ENCODE data around the gene CTXN2.

The CTXN2 gene

GRCh38 chr15:48191574-48192225 is at the start of gene CTXN2:
Gene CTXN2 (plus strand): TSS chr15:48191665. CDS start chr15:48201301, 9,636 bp downstream.
- Mint-ChIP-seq H3K36me3 (no peaks in the 10 kb centered on the region), H3K4me1 (ENCODE audit: low read depth) (peaks cover 8% of the 10 kb centered on the region), H3K4me3 (peak within 1 kb of the TSS; percentile 48), H3K27me3 (peaks cover 37% of the 10 kb centered on the region), H3K27ac (no peak within 1 kb of the TSS), H3K9me3 (ENCODE audit: low read depth) (peaks cover 7% of the 10 kb centered on the region)

- Mint-ChIP-seq H3K4me1 (ENCODE audit: low read depth) (no peaks in the 10 kb centered on the region), H3K9me3 (ENCODE audit: low read depth) (no peaks in the 10 kb centered on the region)
Observed at GRCh38 chr15:48143856-48144255, 47.6 kb upstream of the CTXN2 start.

GRCh38 chr15:48144889-48145288 is 46.6 kb upstream of the CTXN2 start:
- Mint-ChIP-seq H3K27me3 (no peaks in the 10 kb centered on the region), H3K27ac (no peak overlapping the region), H3K36me3 (peaks cover 11% of the 10 kb centered on the region), H3K4me1 (ENCODE audit: low read depth) (no peaks in the 10 kb centered on the region), H3K4me3 (no peak overlapping the region), H3K9me3 (ENCODE audit: low read depth) (no peaks in the 10 kb centered on the region)

More at GRCh38 chr15:48143856-48144255, 47.6 kb upstream of the CTXN2 start:
- H3K36me3 Mint-ChIP-seq, result peaks cover 9% of the 10 kb centered on the region
- no peak overlapping the region for H3K27ac Mint-ChIP-seq
- H3K27me3 Mint-ChIP-seq, result no peaks in the 10 kb centered on the region
- no peak overlapping the region for H3K4me3 Mint-ChIP-seq

GRCh38 chr15:48145923-48146322 is 45.5 kb upstream of the CTXN2 start:
- H3K27me3 Mint-ChIP-seq, result no peaks in the 10 kb centered on the region
- H3K4me1 Mint-ChIP-seq (ENCODE audit: low read depth), result no peaks in the 10 kb centered on the region
- H3K4me3 Mint-ChIP-seq, result no peak overlapping the region
- no peaks in the 10 kb centered on the region for H3K9me3 Mint-ChIP-seq (ENCODE audit: low read depth)
- no peak overlapping the region for H3K27ac Mint-ChIP-seq
- H3K36me3 Mint-ChIP-seq, result peaks cover 14% of the 10 kb centered on the region

GRCh38 chr15:48147358-48147757 is 44.1 kb upstream of the CTXN2 start:
- H3K27ac Mint-ChIP-seq, result no peak overlapping the region
- no peaks in the 10 kb centered on the region for H3K4me1 Mint-ChIP-seq (ENCODE audit: low read depth)
- H3K9me3 Mint-ChIP-seq (ENCODE audit: low read depth), result no peaks in the 10 kb centered on the region
- peaks cover 19% of the 10 kb centered on the region for H3K36me3 Mint-ChIP-seq
- no peak overlapping the region for H3K4me3 Mint-ChIP-seq
- no peaks in the 10 kb centered on the region for H3K27me3 Mint-ChIP-seq

GRCh38 chr15:48149858-48150257 is 41.6 kb upstream of the CTXN2 start:
- no peaks in the 10 kb centered on the region for H3K27me3 Mint-ChIP-seq
- no peaks in the 10 kb centered on the region for H3K4me1 Mint-ChIP-seq (ENCODE audit: low read depth)
- H3K27ac Mint-ChIP-seq, result no peak overlapping the region
- H3K4me3 Mint-ChIP-seq, result no peak overlapping the region
- no peaks in the 10 kb centered on the region for H3K9me3 Mint-ChIP-seq (ENCODE audit: low read depth)
- H3K36me3 Mint-ChIP-seq, result peaks cover 23% of the 10 kb centered on the region

GRCh38 chr15:48153526-48153925 is 37.9 kb upstream of the CTXN2 start:
- no peaks in the 10 kb centered on the region for H3K27me3 Mint-ChIP-seq
- no peak overlapping the region for H3K27ac Mint-ChIP-seq
- no peaks in the 10 kb centered on the region for H3K4me1 Mint-ChIP-seq (ENCODE audit: low read depth)
- H3K9me3 Mint-ChIP-seq (ENCODE audit: low read depth), result no peaks in the 10 kb centered on the region
- H3K4me3 Mint-ChIP-seq, result no peak overlapping the region
- peaks cover 19% of the 10 kb centered on the region for H3K36me3 Mint-ChIP-seq

- Mint-ChIP-seq H3K4me3 (no peak overlapping the region), H3K27ac (no peak overlapping the region), H3K4me1 (ENCODE audit: low read depth) (peaks cover 3% of the 10 kb centered on the region), H3K27me3 (no peaks in the 10 kb centered on the region), H3K36me3 (peaks cover 25% of the 10 kb centered on the region), H3K9me3 (ENCODE audit: low read depth) (peaks cover 3% of the 10 kb centered on the region)
Observed at GRCh38 chr15:48168616-48169015, 22.8 kb upstream of the CTXN2 start.

- H3K4me1 Mint-ChIP-seq (ENCODE audit: low read depth), result peaks cover 10% of the 10 kb centered on the region
- H3K4me3 Mint-ChIP-seq, result no peak overlapping the region
- peaks cover 3% of the 10 kb centered on the region for H3K9me3 Mint-ChIP-seq (ENCODE audit: low read depth)
- no peaks in the 10 kb centered on the region for H3K27me3 Mint-ChIP-seq
- no peak overlapping the region for H3K27ac Mint-ChIP-seq
- peaks cover 21% of the 10 kb centered on the region for H3K36me3 Mint-ChIP-seq
Observed at GRCh38 chr15:48170981-48171380, 20.5 kb upstream of the CTXN2 start.

GRCh38 chr15:48175126-48175525 is 16.3 kb upstream of the CTXN2 start:
- Mint-ChIP-seq H3K9me3 (ENCODE audit: low read depth) (peaks cover 3% of the 10 kb centered on the region), H3K27ac (no peak overlapping the region), H3K4me1 (ENCODE audit: low read depth) (peaks cover 27% of the 10 kb centered on the region), H3K4me3 (no peak overlapping the region), H3K27me3 (no peaks in the 10 kb centered on the region), H3K36me3 (peaks cover 5% of the 10 kb centered on the region)

GRCh38 chr15:48176112-48176511 is 15.4 kb upstream of the CTXN2 start:
- H3K4me3 Mint-ChIP-seq, result peak overlapping the region; percentile 88
- H3K36me3 Mint-ChIP-seq, result peaks cover 3% of the 10 kb centered on the region
- H3K27me3 Mint-ChIP-seq, result peaks cover 2% of the 10 kb centered on the region
- H3K27ac Mint-ChIP-seq, result no peak overlapping the region
- H3K4me1 Mint-ChIP-seq (ENCODE audit: low read depth), result peaks cover 25% of the 10 kb centered on the region
- peaks cover 3% of the 10 kb centered on the region for H3K9me3 Mint-ChIP-seq (ENCODE audit: low read depth)

GRCh38 chr15:48176957-48177356 is 14.5 kb upstream of the CTXN2 start:
- H3K4me1 Mint-ChIP-seq (ENCODE audit: low read depth), result peaks cover 24% of the 10 kb centered on the region
- H3K9me3 Mint-ChIP-seq (ENCODE audit: low read depth), result peaks cover 3% of the 10 kb centered on the region
- peaks cover 3% of the 10 kb centered on the region for H3K27me3 Mint-ChIP-seq
- no peak overlapping the region for H3K27ac Mint-ChIP-seq
- H3K4me3 Mint-ChIP-seq, result peak overlapping the region; percentile 88
- peaks cover 3% of the 10 kb centered on the region for H3K36me3 Mint-ChIP-seq

- Mint-ChIP-seq H3K4me1 (ENCODE audit: low read depth) (peaks cover 24% of the 10 kb centered on the region), H3K4me3 (peak overlapping the region; percentile 88), H3K36me3 (peaks cover 3% of the 10 kb centered on the region), H3K27me3 (peaks cover 4% of the 10 kb centered on the region), H3K9me3 (ENCODE audit: low read depth) (peaks cover under 1% of the 10 kb centered on the region), H3K27ac (peak overlapping the region; percentile 86)
Observed at GRCh38 chr15:48177383-48177765, 14.1 kb upstream of the CTXN2 start.

- Mint-ChIP-seq H3K9me3 (ENCODE audit: low read depth) (no peaks in the 10 kb centered on the region), H3K4me3 (peak within 1 kb of the TSS; percentile 88), H3K36me3 (peaks cover 3% of the 10 kb centered on the region), H3K27me3 (peaks cover 4% of the 10 kb centered on the region), H3K27ac (peak within 1 kb of the TSS; percentile 86), H3K4me1 (ENCODE audit: low read depth) (peaks cover 24% of the 10 kb centered on the region)
Observed at GRCh38 chr15:48177766-48178647, 13.5 kb upstream of the CTXN2 start, which contains the start of gene MYEF2. Gene MYEF2 (minus strand): TSS chr15:48178295. CDS start chr15:48178237, 58 bp downstream.

- H3K27ac Mint-ChIP-seq, result no peak overlapping the region
- peaks cover 4% of the 10 kb centered on the region for H3K27me3 Mint-ChIP-seq
- no peaks in the 10 kb centered on the region for H3K9me3 Mint-ChIP-seq (ENCODE audit: low read depth)
- peaks cover 3% of the 10 kb centered on the region for H3K36me3 Mint-ChIP-seq
- H3K4me1 Mint-ChIP-seq (ENCODE audit: low read depth), result peaks cover 24% of the 10 kb centered on the region
- peak overlapping the region; percentile 72 for H3K4me3 Mint-ChIP-seq
Observed at GRCh38 chr15:48178648-48178931, 12.9 kb upstream of the CTXN2 start.

All from activated naive CD8-positive, alpha-beta T cell (primary cell).